ENCODE measurements around the gene KCNJ9.

DNA sequence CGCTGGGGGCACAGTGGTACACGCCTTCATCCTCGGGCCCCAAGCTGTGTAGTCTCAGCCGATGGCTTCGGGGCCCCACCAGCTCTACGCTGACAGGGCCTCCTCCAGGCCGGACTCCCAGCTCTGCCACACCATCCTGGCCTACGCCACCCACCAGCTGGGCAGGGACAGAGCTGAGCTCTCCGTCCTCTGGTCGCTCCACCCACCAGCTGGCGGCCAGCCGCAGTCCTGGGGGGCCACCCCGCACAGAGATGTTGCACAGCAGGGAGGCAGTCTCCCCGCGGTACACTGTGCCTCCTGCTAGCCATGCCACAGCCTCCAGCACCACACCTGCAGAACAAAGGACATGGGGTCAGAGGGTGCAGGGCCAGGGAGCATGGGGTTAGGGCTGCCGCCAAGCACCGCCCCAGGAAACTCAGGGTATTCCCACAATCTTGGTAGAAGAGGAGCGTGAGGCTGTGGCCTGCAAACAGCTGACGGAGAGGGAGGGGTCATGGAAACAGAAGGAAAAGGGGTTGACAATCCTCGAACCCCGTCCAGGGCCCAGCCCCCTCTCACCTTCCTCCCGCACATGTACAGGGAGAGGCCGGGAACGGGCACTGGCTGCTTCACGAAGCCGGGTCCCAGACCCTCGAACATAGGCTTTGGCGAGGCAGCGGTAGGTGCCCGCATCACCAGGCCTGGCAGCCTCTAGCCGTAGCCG, 11.2 kb downstream of the KCNJ9 start:
- TF ChIP-seq, protein P1, sequence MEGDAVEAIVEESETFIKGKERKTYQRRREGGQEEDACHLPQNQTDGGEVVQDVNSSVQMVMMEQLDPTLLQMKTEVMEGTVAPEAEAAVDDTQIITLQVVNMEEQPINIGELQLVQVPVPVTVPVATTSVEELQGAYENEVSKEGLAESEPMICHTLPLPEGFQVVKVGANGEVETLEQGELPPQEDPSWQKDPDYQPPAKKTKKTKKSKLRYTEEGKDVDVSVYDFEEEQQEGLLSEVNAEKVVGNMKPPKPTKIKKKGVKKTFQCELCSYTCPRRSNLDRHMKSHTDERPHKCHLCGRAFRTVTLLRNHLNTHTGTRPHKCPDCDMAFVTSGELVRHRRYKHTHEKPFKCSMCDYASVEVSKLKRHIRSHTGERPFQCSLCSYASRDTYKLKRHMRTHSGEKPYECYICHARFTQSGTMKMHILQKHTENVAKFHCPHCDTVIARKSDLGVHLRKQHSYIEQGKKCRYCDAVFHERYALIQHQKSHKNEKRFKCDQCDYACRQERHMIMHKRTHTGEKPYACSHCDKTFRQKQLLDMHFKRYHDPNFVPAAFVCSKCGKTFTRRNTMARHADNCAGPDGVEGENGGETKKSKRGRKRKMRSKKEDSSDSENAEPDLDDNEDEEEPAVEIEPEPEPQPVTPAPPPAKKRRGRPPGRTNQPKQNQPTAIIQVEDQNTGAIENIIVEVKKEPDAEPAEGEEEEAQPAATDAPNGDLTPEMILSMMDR (conservative IDR thresholded peaks at IDR 0.05; ENCODE audit: low read length): no peak
- no peak for TF ChIP-seq EZH2phosphoT487 (IDR thresholded peaks at IDR 0.05; ENCODE audit: borderline replicate concordance)
